GM19467 (cell line): ENCODE data around the gene C21orf91.

Source experiments
- ATAC-seq: cut with Tn5 transposase; IDR thresholded peaks from one replicate; pipeline ENCODE4 v1.9.1; 2021; ENCODE audit warnings: mild to moderate bottlenecking, moderate library complexity; ENCODE audit not compliant: unreplicated experiment

The C21orf91 gene

GRCh38 chr21:17798796-17799195, 20.4 kb downstream of the C21orf91 start:
- ATAC-seq = no peak

GRCh38 chr21:17797967-17798366, 21.2 kb downstream of the C21orf91 start:
- ATAC-seq = no peak

- no peak for ATAC-seq
These were observed 22.7 kb downstream of the C21orf91 start for GRCh38 chr21:17796503-17796902.

GRCh38 chr21:17796037-17796403, 23.1 kb downstream of the C21orf91 start:
- ATAC-seq = no peak

GRCh38 chr21:17795146-17796036, 23.8 kb downstream of the C21orf91 start:
- no peak for ATAC-seq

- ATAC-seq = no peak
These were observed 24.5 kb downstream of the C21orf91 start for GRCh38 chr21:17794518-17795145.

- peak; percentile 55 for ATAC-seq
These were observed 25.7 kb downstream of the C21orf91 start for GRCh38 chr21:17793246-17794123.

GRCh38 chr21:17789656-17790055, 29.5 kb downstream of the C21orf91 start:
- ATAC-seq = no peak

GRCh38 chr21:17789069-17789468, 30.1 kb downstream of the C21orf91 start:
- ATAC-seq = no peak

- ATAC-seq = no peak
These were observed 32.3 kb downstream of the C21orf91 start for GRCh38 chr21:17786851-17787181.

GRCh38 chr21:17786071-17786850, 32.9 kb downstream of the C21orf91 start:
- ATAC-seq = no peak

GRCh38 chr21:17785403-17785788, 33.8 kb downstream of the C21orf91 start:
- no peak for ATAC-seq

- peak; percentile 44 for ATAC-seq
These were observed 34.4 kb downstream of the C21orf91 start for GRCh38 chr21:17784604-17785402.

GRCh38 chr21:17784180-17784598, 35.0 kb downstream of the C21orf91 start:
- ATAC-seq = peak; percentile 46

- peak; percentile 36 for ATAC-seq
These were observed 35.5 kb downstream of the C21orf91 start for GRCh38 chr21:17783481-17784179.

GRCh38 chr21:17783003-17783402, 36.2 kb downstream of the C21orf91 start:
- no peak for ATAC-seq

GRCh38 chr21:17782051-17782450, 37.1 kb downstream of the C21orf91 start:
- ATAC-seq = no peak

GRCh38 chr21:17781524-17781923, 37.6 kb downstream of the C21orf91 start:
- ATAC-seq = no peak

- peak; percentile 32 for ATAC-seq
These were observed 38.6 kb downstream of the C21orf91 start for GRCh38 chr21:17780539-17780938.
